Measurements from ENCODE around the gene GPS1.

Gene GPS1

GRCh38 chr17:82060614-82061013 is 8.9 kb downstream of the GPS1 start:
- DNase-seq, result no peak

- no peak for DNase-seq
Observed at GRCh38 chr17:82061047-82061925, 9.6 kb downstream of the GPS1 start.

DNA sequence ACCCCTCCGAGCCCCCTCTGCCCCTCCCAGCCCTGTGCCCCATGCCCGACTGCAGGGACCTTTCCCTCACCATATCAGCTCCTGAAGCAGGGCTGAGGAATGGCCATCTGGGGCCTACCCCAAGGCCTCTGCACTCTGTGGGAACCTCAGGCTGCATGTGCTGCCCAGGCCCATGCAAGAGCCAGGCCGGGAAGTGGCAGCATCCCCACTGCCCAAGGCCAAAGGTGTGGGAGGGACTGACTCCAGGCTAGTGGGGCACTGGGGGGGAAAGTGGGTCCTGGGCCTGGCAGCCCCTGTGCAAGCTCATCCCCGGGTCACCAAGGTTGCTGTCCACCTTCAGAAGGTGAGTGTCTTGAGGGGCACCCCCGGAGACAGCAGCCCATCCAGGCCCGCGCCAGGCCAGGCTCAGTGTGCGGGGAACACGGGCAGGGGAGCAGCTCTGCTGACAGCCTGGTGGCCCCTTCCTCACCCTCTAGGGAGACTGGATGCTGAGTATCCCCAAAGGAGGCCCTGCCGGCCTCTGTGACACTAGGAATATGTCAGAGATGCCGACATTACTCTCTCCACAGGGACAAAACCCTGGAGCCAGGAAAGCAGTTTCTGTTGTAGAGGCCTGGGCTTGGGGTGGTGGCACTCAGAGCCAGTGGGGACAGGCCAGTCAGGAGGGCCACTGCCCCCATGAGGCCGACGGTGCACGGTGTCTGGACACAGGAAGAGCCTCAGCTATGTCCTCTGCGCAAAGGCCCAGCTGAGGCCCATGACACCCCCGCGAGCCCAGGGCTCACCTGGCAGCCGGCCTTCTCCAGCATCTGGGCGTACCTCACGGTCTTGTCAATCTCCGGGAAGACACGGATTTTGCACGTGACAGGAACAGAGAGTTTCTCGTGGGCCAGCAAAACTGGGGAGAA is 10.6 kb downstream of the GPS1 start:
- no peak for DNase-seq

DNA sequence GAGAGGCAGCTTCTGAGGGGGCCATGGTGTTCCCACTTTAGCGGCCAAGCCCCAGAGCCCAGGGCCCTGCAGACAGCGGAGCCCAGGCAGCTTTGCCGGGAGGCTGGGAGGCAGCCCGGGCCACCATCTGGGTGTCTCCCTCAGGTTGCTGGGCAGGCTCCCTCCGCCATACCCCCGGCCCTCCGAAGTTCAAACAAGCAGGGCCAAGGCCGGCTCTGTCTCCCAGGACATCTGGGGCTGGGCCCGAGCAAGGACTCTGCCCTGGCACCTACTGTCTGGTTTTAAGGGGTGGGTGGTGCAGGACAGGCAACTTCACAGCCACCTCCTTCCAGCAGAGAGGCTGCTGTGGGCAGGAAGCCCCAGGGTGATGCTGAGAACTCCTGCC is 11.3 kb downstream of the GPS1 start:
- DNase-seq, result no peak

- no peak for DNase-seq
Observed at GRCh38 chr17:82063424-82064415, 12.0 kb downstream of the GPS1 start.

DNA sequence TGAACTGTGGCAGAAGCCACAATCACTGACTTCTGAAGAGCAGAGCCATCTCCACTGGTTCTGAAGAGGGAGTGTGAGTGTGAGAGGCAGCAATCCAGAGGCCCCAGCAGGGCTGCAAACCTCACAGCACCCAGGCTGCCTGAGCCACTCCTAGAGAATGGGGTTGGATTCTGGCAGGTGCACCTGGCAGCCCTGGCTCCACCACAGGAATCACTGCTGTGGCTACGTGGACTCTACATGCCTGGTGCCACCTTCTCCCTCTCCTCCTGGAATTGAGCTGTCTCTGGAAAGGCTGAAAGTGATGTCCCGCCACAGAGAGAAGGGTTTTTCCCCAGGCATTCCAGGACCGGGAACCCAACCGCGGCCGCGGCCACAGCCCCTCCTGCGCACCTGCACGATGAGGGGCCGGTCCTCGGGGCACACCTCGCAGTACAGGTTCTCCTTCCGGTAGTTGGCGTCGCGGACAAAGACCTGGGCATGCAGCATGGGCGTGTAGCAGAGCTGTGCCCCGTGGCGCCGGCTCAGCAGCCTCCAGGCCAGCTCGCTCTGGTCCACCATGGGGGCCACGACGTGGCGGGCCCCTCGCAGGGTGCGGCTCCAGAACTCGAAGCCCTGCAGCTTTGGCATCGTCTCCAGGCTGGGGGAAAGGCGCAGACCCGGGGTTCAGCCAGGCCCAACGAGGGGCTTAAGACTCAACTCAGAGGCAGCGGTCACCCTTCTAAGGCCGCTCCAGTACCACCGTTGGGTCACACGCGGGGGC is 12.9 kb downstream of the GPS1 start:
- peak; percentile 76 for DNase-seq

GRCh38 chr17:82065193-82065637 is 13.5 kb downstream of the GPS1 start:
- no peak for DNase-seq

DNA sequence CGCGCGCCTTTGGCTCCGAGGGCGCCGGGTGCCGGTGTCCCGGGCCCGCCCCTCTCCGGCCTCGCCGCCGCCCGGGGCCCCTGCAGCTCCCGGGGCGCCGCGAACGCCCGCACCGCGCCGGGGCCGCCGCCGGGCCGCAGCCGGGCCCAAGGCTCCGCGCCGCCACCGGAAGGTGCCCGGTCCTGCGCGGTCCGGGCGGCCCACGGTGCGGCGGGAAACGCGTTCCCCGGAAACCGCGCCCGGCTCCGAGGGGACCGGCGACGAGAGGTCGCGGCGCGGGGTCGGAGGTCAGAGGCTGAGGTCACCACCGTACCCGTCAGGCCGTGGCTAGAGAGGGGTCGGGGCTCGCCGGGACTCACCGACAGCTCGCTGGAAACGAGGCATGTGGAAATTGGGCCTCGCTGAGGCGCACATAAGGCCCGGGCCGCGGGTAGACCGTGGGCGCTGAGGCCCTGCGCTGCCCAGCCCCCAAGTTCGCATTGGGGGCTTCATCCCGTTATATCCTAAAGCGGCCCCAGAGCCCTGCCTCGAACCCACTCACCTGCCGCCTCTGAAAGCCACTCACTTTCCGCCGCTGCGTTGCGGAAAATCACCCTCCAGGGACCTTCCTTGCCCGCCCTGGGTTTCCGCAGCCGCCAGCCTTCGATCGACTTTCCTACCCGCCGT is 14.1 kb downstream of the GPS1 start, which contains the start of gene DUS1L:
Gene DUS1L (minus strand): TSS at position 167 of the 666 bp plus-strand sequence. CDS start 745 bp downstream, outside the sequence.
- peak; percentile 78 for DNase-seq

- no peak for DNase-seq
Observed at GRCh38 chr17:82070611-82071010, 18.9 kb downstream of the GPS1 start.

DNA sequence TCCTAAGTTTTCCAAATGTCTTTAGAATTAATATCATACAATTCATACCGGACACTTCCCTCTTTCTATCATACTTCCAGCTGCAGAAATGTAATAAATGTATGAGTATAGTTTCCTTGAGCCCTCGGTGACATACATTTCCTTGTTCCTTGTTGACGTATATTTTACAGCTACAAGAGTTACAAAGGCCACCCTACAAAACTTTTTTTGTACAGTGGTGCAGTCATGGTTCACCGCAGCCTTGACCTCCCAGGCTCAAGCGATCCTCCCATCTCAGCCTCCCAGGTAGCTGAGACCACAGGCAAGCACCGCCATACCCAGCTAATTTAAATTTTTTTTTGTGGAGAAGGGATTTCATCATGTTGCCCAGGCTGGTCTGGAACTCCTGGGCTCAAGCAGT is 21.1 kb downstream of the GPS1 start:
- DNase-seq, result no peak

DNA sequence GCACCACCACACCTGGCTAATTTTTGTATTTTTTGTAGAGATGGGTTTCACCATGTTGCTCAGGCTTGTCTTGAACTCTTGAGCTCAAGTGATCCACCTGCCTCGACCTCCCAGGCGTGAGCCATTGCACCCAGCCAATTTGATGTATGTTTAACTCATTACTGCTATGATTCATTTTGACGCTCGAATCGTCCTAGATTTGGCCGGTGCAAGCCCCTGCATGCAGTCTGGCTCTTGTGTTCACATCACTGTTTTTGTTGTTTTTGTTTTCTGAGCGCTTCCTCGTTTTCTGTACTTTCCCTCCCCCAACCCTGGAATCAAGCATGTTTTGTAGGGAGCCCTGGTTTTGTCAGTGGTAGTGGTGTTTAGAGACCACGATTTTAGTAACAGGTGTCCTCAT is 21.7 kb downstream of the GPS1 start:
- no peak for DNase-seq

GRCh38 chr17:82076018-82076784 is 24.5 kb downstream of the GPS1 start:
- no peak for DNase-seq

DNA sequence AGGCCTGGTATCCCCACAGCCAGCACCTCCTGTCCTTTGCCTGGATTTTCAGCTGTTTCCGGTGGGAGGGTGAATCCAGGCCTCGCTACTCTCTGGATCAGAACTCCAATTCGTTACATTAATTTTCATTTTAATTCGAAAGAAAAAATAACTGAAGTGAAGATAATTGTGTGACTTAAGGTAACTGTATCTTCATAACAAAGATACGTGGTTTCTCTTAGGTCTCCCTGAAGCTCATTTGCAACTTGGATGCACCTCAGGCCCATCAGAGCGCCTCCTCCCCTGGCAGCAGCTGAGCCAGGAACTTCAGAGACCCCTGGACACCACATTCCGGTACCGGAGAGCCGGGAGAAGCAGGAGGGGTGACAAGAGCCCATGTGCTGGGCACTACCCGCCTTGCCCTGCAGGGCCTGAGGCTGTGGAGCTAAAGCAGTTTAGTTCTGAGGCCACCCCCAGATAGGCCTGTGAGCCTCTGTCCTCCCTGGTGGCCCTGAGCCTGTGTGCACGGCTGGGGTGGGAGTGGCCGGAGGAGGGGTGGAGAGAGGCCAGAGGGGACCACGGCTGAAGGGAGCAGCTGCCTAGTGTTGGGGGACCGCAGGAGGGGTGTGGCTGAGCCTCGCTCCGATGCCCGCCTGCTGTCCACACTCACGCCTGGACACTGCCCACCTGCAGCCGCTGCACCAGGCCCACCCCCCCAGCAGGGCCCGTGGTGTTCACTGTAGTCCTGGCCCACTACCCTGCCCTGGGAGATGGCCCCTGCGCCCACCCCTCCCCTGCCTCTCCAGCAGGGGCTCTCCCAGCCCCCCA is 25.3 kb downstream of the GPS1 start:
- no peak for DNase-seq

DNA sequence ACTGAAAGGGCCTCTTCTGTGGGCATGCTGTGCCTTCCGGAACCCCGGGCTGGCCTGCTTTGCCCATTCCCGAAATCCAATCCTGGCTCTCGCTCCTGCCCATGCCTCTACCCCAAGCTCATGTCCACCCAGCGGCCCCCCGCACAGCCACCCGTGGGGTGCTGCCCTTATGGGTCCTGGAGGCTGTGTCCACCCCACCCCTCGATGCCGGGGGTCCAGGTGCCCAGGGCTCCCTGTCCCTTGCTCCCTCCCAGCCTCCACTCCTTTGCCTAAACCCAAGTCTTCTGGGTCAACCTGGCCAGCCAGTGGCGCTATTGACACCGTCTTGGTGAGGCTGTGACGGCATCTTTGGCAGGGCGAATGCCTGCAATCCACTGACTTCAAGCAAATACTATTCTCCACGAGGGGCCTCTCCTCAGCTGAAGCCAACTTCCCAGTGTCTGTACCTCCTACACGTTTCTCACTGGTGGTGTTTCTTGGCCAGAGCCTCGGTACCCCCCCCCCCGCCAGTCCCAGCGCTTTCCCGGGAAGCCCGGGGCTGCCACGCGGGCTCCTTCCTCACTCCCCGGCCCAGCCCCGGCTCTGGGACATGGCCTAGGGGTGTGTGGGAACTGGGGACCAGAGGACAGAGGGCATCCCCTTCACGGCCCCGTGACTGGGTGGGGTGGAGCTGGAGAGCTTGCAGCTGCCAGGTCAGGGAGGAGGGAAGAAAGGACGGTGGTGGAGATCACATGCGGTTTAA is 26.1 kb downstream of the GPS1 start:
- no peak for DNase-seq

GRCh38 chr17:82078433-82078832 is 26.7 kb downstream of the GPS1 start:
- DNase-seq, result no peak

DNA sequence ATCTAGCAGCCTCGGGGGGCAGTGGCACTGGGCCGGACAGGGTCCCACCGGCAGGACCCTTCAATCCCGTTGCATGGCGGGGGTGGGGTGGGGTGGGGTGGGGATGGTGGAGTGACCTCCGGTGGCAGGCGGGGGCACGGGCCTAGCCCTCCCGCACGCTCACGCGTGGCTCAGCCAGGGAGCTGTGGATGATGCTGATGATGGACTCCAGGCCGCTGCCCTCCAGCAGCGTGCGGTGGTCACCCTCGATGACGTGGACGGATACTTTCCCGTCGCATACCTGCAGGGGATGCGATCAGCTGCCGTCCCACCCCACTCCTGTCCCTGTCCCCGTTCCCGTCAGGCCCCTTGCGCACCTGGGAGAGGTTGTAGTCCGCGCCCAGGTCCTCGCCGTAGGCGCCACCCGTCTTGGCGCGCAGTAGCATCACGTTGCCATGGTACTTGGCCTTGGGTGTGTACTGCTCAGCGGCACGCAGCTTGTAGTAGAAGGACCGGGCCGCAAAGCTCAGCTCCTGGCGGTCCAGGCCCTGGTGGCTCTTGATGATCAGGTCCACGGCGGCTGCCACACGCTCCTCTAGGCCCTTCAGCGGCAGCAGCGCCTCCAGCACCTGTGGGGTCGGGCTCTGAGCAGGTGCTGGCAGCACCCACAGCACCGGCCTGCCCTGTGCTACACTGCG is 27.4 kb downstream of the GPS1 start:
- DNase-seq, result no peak

GRCh38 chr17:82080048-82080788 is 28.5 kb downstream of the GPS1 start:
- no peak for DNase-seq
